ENCODE data around the gene VIPR2.

- no peak for TF ChIP-seq CTCF (IDR thresholded peaks at IDR 0.05)
- no peak for TF ChIP-seq POLR2A (IDR thresholded peaks at IDR 0.05)
Measured at GRCh38 chr7:159192013-159192412, 47.3 kb upstream of the VIPR2 start.
